H9 (cell line): Measurements from ENCODE around the gene GNPDA1. TPM values are rescaled to one million over a fixed set of nuclear protein-coding genes. Genes with fewer than 3 reads are reported as not detected.
A peak's percentile ranks its signal among the peaks of the same experiment; 100 is the strongest.

ENCODE experiments used
- DNase-seq: peaks from one replicate; pipeline ENCODE4 v3.0.0-alpha.2; 2017
- H2AFZ ChIP-seq: one replicate; pipeline ENCODE4 v1.6.1; 2013; ENCODE audit warnings: mild to moderate bottlenecking, low read length, control low read depth, moderate library complexity
- H2AK5ac ChIP-seq: 2 replicates; pipeline ENCODE4 v1.6.1; 2013; ENCODE audit warnings: low read length, control low read depth, mixed read lengths; ENCODE audit not compliant: insufficient read length
- H2BK120ac ChIP-seq: one replicate; pipeline ENCODE4 v1.6.1; 2013; ENCODE audit warnings: low read depth, mild to moderate bottlenecking, low read length, control low read depth, inconsistent platforms; ENCODE audit not compliant: poor library complexity, severe bottlenecking
- H2BK12ac ChIP-seq: 2 replicates; pipeline ENCODE4 v1.6.1; 2013; ENCODE audit warnings: low read length, control low read depth, mixed read lengths, low read depth; ENCODE audit not compliant: insufficient read length
- H2BK15ac ChIP-seq: 2 replicates; pipeline ENCODE4 v1.6.1; 2013; ENCODE audit warnings: low read depth, low read length, control low read depth
- H2BK20ac ChIP-seq: one replicate; pipeline ENCODE4 v1.6.1; 2013; ENCODE audit warnings: low read depth, mild to moderate bottlenecking, low read length, control low read depth, inconsistent platforms; ENCODE audit not compliant: poor library complexity, severe bottlenecking
- H2BK5ac ChIP-seq: 2 replicates; pipeline ENCODE4 v1.6.1; 2013; ENCODE audit warnings: low read length, control low read depth, mixed read lengths; ENCODE audit not compliant: insufficient read length
- H3K14ac ChIP-seq: 2 replicates; pipeline ENCODE4 v1.6.1; 2013; ENCODE audit warnings: low read length, control low read depth; ENCODE audit not compliant: insufficient read depth
- H3K18ac ChIP-seq: 2 replicates; pipeline ENCODE4 v1.6.1; 2013; ENCODE audit warnings: low read depth, mild to moderate bottlenecking, mixed read lengths, low read length, control low read depth; ENCODE audit not compliant: insufficient read length
- H3K23ac ChIP-seq: 2 replicates; pipeline ENCODE4 v1.6.1; 2013; ENCODE audit warnings: low read length, control low read depth, mixed read lengths, low read depth; ENCODE audit not compliant: insufficient read length
- H3K23me2 ChIP-seq: 2 replicates; pipeline ENCODE4 v1.6.1; 2013; ENCODE audit warnings: low read depth, mild to moderate bottlenecking, mixed read lengths, low read length, control low read depth; ENCODE audit not compliant: insufficient read length, poor library complexity, severe bottlenecking
- H3K27ac ChIP-seq: 2 replicates; pipeline ENCODE4 v1.5.1; 2013; ENCODE audit warnings: low read length, control low read depth, mixed read lengths, low read depth; ENCODE audit not compliant: insufficient read length
- H3K27me3 ChIP-seq: 2 replicates; pipeline ENCODE4 v1.6.1; 2013; ENCODE audit warnings: low read length, control low read depth, inconsistent platforms; ENCODE audit not compliant: insufficient read depth
- H3K4ac ChIP-seq: 2 replicates; pipeline ENCODE4 v1.6.1; 2013; ENCODE audit warnings: low read depth, mild to moderate bottlenecking, control low read depth, inconsistent platforms, low read length, moderate library complexity
- H3K4me1 ChIP-seq: 2 replicates; pipeline ENCODE4 v1.6.1; 2013; ENCODE audit warnings: low read length, control low read depth, inconsistent platforms; ENCODE audit not compliant: insufficient read depth
- H3K4me2 ChIP-seq: 2 replicates; pipeline ENCODE4 v1.6.1; 2013; ENCODE audit warnings: low read length, control low read depth, mixed read lengths; ENCODE audit not compliant: insufficient read length, insufficient read depth
- H3K56ac ChIP-seq: 2 replicates; pipeline ENCODE4 v1.6.1; 2013; ENCODE audit warnings: low read depth, mild to moderate bottlenecking, mixed read lengths, low read length, control low read depth; ENCODE audit not compliant: insufficient read length
- H3K79me1 ChIP-seq: 2 replicates; pipeline ENCODE4 v1.6.1; 2013; ENCODE audit warnings: low read depth, mild to moderate bottlenecking, moderate library complexity, low read length, control low read depth, inconsistent platforms; ENCODE audit not compliant: insufficient read depth, poor library complexity, severe bottlenecking
- H3K79me2 ChIP-seq: 2 replicates; pipeline ENCODE4 v1.6.1; 2013; ENCODE audit warnings: low read length, control low read depth, inconsistent platforms; ENCODE audit not compliant: insufficient read depth
- H3K9ac ChIP-seq: 2 replicates; pipeline ENCODE4 v1.6.1; 2013; ENCODE audit warnings: low read length, control low read depth, mixed read lengths; ENCODE audit not compliant: insufficient read length; ENCODE audit errors: extremely low read depth
- H3K9me3 ChIP-seq: one replicate; pipeline ENCODE4 v1.6.1; 2013; ENCODE audit warnings: low read depth, low read length, inconsistent platforms; ENCODE audit not compliant: control insufficient read depth
- H3T11ph ChIP-seq: one replicate; pipeline ENCODE4 v1.6.1; 2013; ENCODE audit warnings: mild to moderate bottlenecking, low read length, control low read depth, inconsistent platforms
- H4K20me1 ChIP-seq: one replicate; pipeline ENCODE4 v1.6.1; 2013; ENCODE audit not compliant: control insufficient read depth, insufficient read length, insufficient read depth
- H4K5ac ChIP-seq: 2 replicates; pipeline ENCODE4 v1.6.1; 2013; ENCODE audit warnings: low read depth, mild to moderate bottlenecking, mixed read lengths, low read length, control low read depth; ENCODE audit not compliant: insufficient read length
- H4K8ac ChIP-seq: replicated peaks from 2 replicates; pipeline ENCODE4 v1.6.1; 2013; ENCODE audit warnings: low read length, control low read depth, mixed read lengths, low read depth; ENCODE audit not compliant: insufficient read length
- H4K91ac ChIP-seq: 2 replicates; pipeline ENCODE4 v1.6.1; 2013; ENCODE audit warnings: low read depth, mild to moderate bottlenecking, moderate library complexity, mixed read lengths, low read length, control low read depth; ENCODE audit not compliant: insufficient read length
- H3K27ac Mint-ChIP-seq, 3 experiments: 2 replicates in 2 of 3; 3 replicates in 1 of 3; pipeline ENCODE4 v1.8.0; 2020 to 2021; ENCODE audit warnings: mixed read lengths in 3 of 3, mild to moderate bottlenecking in 1 of 3, moderate library complexity in 1 of 3
- H3K27me3 Mint-ChIP-seq: 2 replicates; pipeline ENCODE4 v1.8.0; 2021; ENCODE audit warnings: low read depth, mild to moderate bottlenecking, moderate library complexity, mixed read lengths
- H3K36me3 Mint-ChIP-seq, 3 experiments: 2 replicates in 2 of 3; 3 replicates in 1 of 3; pipeline ENCODE4 v1.8.0; 2020 to 2021; ENCODE audit warnings: low read depth in 3 of 3, mixed read lengths in 3 of 3; ENCODE audit not compliant: insufficient read depth in 1 of 3
- H3K4me1 Mint-ChIP-seq, 2 experiments: 2 replicates each; pipeline ENCODE4 v1.8.0; 2020; ENCODE audit warnings: mixed read lengths in 2 of 2
- H3K4me3 Mint-ChIP-seq, 2 experiments: 2 replicates in 1 of 2; 3 replicates in 1 of 2; pipeline ENCODE4 v1.8.0; 2020 to 2021; ENCODE audit warnings: mild to moderate bottlenecking in 2 of 2, mixed read lengths in 2 of 2, moderate library complexity in 1 of 2
- H3K9me3 Mint-ChIP-seq, 2 experiments: 2 replicates in 1 of 2; 3 replicates in 1 of 2; pipeline ENCODE4 v1.8.0; 2020; ENCODE audit warnings: mild to moderate bottlenecking in 2 of 2, mixed read lengths in 2 of 2, moderate library complexity in 1 of 2
- CTCF ChIP-seq: fragments of 200-600 bp; sonication (generic); conservative IDR thresholded peaks from 3 replicates; pipeline ENCODE4 v1.8.0; 2021; ENCODE audit warnings: antibody characterized with exemption, mild to moderate bottlenecking
- WGBS: extraction: QIAGEN DNeasy Blood & Tissue Kit; methylation state at CpG from one replicate; pipeline ENCODE4 v1.1.7; 2013; ENCODE audit warnings: missing lambda C conversion rate, low lambda C conversion rate, mixed read lengths; ENCODE audit not compliant: insufficient read length; ENCODE audit errors: extremely low coverage; 5-methylcytosine and 5-hydroxymethylcytosine counted together
- total RNA-seq: library from RNA; stranded (reverse); gene quantifications from 2 replicates; pipeline ENCODE4 v1.2.1, GENCODE V29; 2021

The GNPDA1 gene
- total RNA-seq, 1 experiment from 2014 or later: 66.8 TPM

GRCh38 chr5:142014911-142015584, 2.2 kb upstream of the GNPDA1 start:
- Histone ChIP-seq H2BK20ac (no peak overlapping the region), H3K18ac (no peak overlapping the region), H2AFZ (peak overlapping the region; percentile 73), H4K91ac (no peak overlapping the region), H2BK120ac (no peak overlapping the region), H4K20me1 (no peaks in the 10 kb centered on the region), H3K9me3 (no peaks in the 10 kb centered on the region), H3K9ac (no peak overlapping the region), H3K23me2 (peaks cover 8% of the 10 kb centered on the region), H3K23ac (no peak overlapping the region), H3K56ac (no peak overlapping the region), H3K4ac (no peak overlapping the region), H2BK15ac (no peak overlapping the region), H4K5ac (no peak overlapping the region), H3K27me3 (no peaks in the 10 kb centered on the region), H2BK5ac (no peak overlapping the region), H3T11ph (no peak overlapping the region), H3K79me1 (no peaks in the 10 kb centered on the region), H3K4me1 (no peaks in the 10 kb centered on the region; the same call in 1 of the 2 replicates), H2AK5ac (no peak overlapping the region), H3K79me2 (no peaks in the 10 kb centered on the region), H3K14ac (no peak overlapping the region), H2BK12ac (no peak overlapping the region), H4K8ac (no peak overlapping the region), H3K27ac (no peak overlapping the region), H3K4me2 (no peak overlapping the region)
- peaks cover 8 to 11% of the 10 kb centered on the region in 2 experiments for H3K4me1 Mint-ChIP-seq
- peak; percentile 68 for TF ChIP-seq CTCF
- H3K4me3 Mint-ChIP-seq: no peak overlapping the region
- H3K36me3 Mint-ChIP-seq: peaks cover 0 to 7% (median 7%) of the 10 kb centered on the region in 3 experiments; a peak in 5 of 7 replicates
- H3K27ac Mint-ChIP-seq: no peak overlapping the region
- DNase-seq: no peak
- no CpG with 5 or more reads among the region's 7 CpGs for WGBS
- peaks cover 1 to 6% of the 10 kb centered on the region in 2 experiments; a peak in 3 of 5 replicates for H3K9me3 Mint-ChIP-seq
- H3K27me3 Mint-ChIP-seq: no peaks in the 10 kb centered on the region
